Hepatocyte (in vitro differentiated cells): ENCODE measurements around the gene CCNDBP1. TPM values are rescaled to one million over a fixed set of nuclear protein-coding genes. Genes with fewer than 3 reads are reported as not detected.
"Not testable (repeated sequence)": the region's sequence is repeated elsewhere in the genome, so short reads cannot be mapped to it uniquely, and the experiment has no call there.

Experiments used
- DNase-seq: peaks from one replicate; pipeline ENCODE4 v3.0.0-alpha.2; 2016; ENCODE audit warnings: low spot score
- H2AFZ ChIP-seq: fragments of 200-600 bp; sonication (generic); 2 replicates; pipeline ENCODE4 v1.6.0; 2016; ENCODE audit warnings: antibody characterized with exemption, mild to moderate bottlenecking
- H3K27ac ChIP-seq: fragments of 200-600 bp; sonication (generic); 2 replicates; pipeline ENCODE4 v1.5.1; 2016; ENCODE audit warnings: mild to moderate bottlenecking
- H3K27me3 ChIP-seq: fragments of 200-600 bp; sonication (generic); 2 replicates; pipeline ENCODE4 v1.6.1; 2016
- H3K36me3 ChIP-seq: fragments of 200-600 bp; sonication (generic); replicated peaks from 2 replicates; pipeline ENCODE4 v1.5.1; 2016; ENCODE audit warnings: low read depth; ENCODE audit not compliant: insufficient read depth
- H3K4me1 ChIP-seq: fragments of 200-600 bp; sonication (generic); 2 replicates; pipeline ENCODE4 v1.5.1; 2016; ENCODE audit warnings: mild to moderate bottlenecking, moderate library complexity; ENCODE audit not compliant: insufficient read depth
- H3K4me2 ChIP-seq: fragments of 200-600 bp; sonication (generic); 2 replicates; pipeline ENCODE4 v1.6.0; 2016
- H3K4me3 ChIP-seq: fragments of 200-600 bp; sonication (generic); 2 replicates; pipeline ENCODE4 v1.5.1; 2016; ENCODE audit warnings: mild to moderate bottlenecking
- H3K79me2 ChIP-seq: fragments of 200-600 bp; sonication (generic); 2 replicates; pipeline ENCODE4 v1.6.0; 2017; ENCODE audit warnings: mild to moderate bottlenecking
- H3K9me2 ChIP-seq: fragments of 200-600 bp; sonication (generic); replicated peaks from 2 replicates; pipeline ENCODE4 v1.6.0; 2017; ENCODE audit warnings: mild to moderate bottlenecking; ENCODE audit not compliant: insufficient read depth
- H3K9me3 ChIP-seq: fragments of 200-600 bp; sonication (generic); 2 replicates; pipeline ENCODE4 v1.5.1; 2016; ENCODE audit warnings: low read depth, mild to moderate bottlenecking
- H4K20me1 ChIP-seq: fragments of 200-600 bp; sonication (generic); 2 replicates; pipeline ENCODE4 v1.6.0; 2016; ENCODE audit warnings: mild to moderate bottlenecking; ENCODE audit not compliant: insufficient read depth, poor library complexity, severe bottlenecking
- EZH2 ChIP-seq: fragments of 200-600 bp; sonication (generic); IDR thresholded peaks from 2 replicates; pipeline ENCODE4 v1.6.1; 2016; ENCODE audit warnings: antibody characterized with exemption, mild to moderate bottlenecking, borderline replicate concordance
- EZH2phosphoT487 ChIP-seq: fragments of 200-600 bp; sonication (generic); IDR thresholded peaks from one replicate; pipeline ENCODE4 v1.6.1; 2018; ENCODE audit warnings: antibody characterized with exemption, mild to moderate bottlenecking, low read depth, moderate library complexity; ENCODE audit not compliant: unreplicated experiment, severe bottlenecking
- WGBS: methylation state at CpG from one replicate; pipeline ENCODE4 v1.1.6; 2016; ENCODE audit warnings: low lambda C conversion rate; ENCODE audit errors: missing lambda C conversion rate; 5-methylcytosine and 5-hydroxymethylcytosine counted together
- polyA plus RNA-seq: library from polyadenylated mRNA; unstranded; fragments of >200 nt; fragmentation: Nextera tagmentation; extraction: Ambion mirVana; gene quantifications from 2 replicates; pipeline ENCODE4 v1.2.1, GENCODE V29; 2016
- total RNA-seq: library from RNA; depleted of rRNA; stranded (reverse); fragments of >200 nt; gene quantifications from 2 replicates; pipeline ENCODE4 v1.2.3, GENCODE V29; 2014
- TF ChIP-seq, protein P1 (sequence below): fragments of 200-600 bp; sonication (generic); IDR thresholded peaks from 2 replicates; pipeline ENCODE4 v1.5.1; 2016; ENCODE audit warnings: antibody characterized with exemption, mild to moderate bottlenecking; ENCODE audit not compliant: poor library complexity

The CCNDBP1 gene
- total and polyA plus RNA-seq, 2 experiments from 2014 or later = 53.5 to 60.3 TPM

DNA sequence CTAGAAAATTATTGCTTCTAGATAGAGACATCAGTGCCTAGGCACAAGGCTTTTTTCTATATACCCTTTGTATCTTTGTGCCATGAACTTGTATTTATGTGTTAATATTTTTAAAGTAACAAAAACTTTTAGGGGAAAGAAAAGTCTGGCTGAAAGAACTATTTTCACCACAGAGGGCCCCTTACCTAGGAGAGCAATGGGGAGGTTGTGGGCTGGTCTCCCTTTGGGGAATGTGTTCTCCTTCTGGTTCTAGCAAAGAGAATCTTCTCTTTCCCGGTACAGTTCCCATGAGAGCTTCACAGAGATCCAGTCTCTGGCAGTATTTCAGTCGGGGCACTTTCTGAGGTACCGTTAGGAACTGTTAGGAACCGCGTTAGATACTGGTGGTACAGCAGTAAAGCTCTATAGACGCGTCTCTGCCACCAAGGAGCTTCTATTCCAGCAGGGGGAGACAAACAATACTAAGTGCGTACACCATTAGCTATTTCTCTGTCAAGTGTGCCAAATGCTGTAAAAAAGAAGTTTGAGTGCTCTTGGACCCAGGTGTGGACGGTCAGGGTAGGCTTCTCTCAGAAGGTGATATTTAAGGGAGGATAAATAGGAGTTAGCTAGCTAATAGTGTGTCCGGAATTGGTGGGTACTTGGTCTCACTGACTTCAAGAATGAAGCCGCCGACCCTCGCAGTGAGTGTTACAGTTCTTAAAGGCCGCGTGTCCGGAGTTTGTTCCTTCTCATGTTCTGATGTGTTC is 40.2 kb downstream of the CCNDBP1 start:
- peak; percentile 83 for DNase-seq
- no peaks in the 10 kb centered on the region for H3K36me3 ChIP-seq
- no peaks in the 10 kb centered on the region for H3K9me3 ChIP-seq
- H3K9me2 ChIP-seq = no peaks in the 10 kb centered on the region
- H3K79me2 ChIP-seq = no peaks in the 10 kb centered on the region
- H3K4me2 ChIP-seq = no peak overlapping the region
- H3K4me1 ChIP-seq = no peaks in the 10 kb centered on the region
- TF ChIP-seq, protein P1, sequence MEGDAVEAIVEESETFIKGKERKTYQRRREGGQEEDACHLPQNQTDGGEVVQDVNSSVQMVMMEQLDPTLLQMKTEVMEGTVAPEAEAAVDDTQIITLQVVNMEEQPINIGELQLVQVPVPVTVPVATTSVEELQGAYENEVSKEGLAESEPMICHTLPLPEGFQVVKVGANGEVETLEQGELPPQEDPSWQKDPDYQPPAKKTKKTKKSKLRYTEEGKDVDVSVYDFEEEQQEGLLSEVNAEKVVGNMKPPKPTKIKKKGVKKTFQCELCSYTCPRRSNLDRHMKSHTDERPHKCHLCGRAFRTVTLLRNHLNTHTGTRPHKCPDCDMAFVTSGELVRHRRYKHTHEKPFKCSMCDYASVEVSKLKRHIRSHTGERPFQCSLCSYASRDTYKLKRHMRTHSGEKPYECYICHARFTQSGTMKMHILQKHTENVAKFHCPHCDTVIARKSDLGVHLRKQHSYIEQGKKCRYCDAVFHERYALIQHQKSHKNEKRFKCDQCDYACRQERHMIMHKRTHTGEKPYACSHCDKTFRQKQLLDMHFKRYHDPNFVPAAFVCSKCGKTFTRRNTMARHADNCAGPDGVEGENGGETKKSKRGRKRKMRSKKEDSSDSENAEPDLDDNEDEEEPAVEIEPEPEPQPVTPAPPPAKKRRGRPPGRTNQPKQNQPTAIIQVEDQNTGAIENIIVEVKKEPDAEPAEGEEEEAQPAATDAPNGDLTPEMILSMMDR = peak; percentile 64
- TF ChIP-seq EZH2phosphoT487 = no peak
- no peak overlapping the region for H3K27ac ChIP-seq
- H3K4me3 ChIP-seq = no peak overlapping the region
- H3K27me3 ChIP-seq = no peaks in the 10 kb centered on the region
- H4K20me1 ChIP-seq = no peaks in the 10 kb centered on the region
- no peak overlapping the region for H2AFZ ChIP-seq
- WGBS = 56% methylated on average over 16 of the region's 16 CpGs

DNA sequence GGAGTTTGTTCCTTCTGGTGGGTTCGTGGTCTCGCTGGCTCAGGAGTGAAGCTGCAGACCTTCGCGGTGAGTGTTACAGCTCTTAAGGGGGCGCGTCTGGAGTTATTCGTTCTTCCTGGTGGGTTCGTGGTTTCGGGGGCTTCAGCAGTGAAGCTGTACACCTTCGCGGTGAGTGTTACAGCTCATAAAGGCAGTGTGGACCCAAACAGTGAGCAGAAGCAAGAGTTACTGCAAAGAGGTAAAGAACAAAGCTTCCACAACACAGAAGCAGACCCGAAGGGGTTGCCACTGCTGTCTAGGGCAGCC is 40.7 kb downstream of the CCNDBP1 start:
- H3K4me3 ChIP-seq, DNase-seq, H3K36me3 ChIP-seq, H3K9me3 ChIP-seq, H3K4me1 ChIP-seq, H2AFZ ChIP-seq, H3K27me3 ChIP-seq, H4K20me1 ChIP-seq, H3K4me2 ChIP-seq, H3K79me2 ChIP-seq, H3K27ac ChIP-seq, H3K9me2 ChIP-seq: not testable (repeated sequence)
- WGBS = 97% methylated on average over 12 of the region's 12 CpGs

DNA sequence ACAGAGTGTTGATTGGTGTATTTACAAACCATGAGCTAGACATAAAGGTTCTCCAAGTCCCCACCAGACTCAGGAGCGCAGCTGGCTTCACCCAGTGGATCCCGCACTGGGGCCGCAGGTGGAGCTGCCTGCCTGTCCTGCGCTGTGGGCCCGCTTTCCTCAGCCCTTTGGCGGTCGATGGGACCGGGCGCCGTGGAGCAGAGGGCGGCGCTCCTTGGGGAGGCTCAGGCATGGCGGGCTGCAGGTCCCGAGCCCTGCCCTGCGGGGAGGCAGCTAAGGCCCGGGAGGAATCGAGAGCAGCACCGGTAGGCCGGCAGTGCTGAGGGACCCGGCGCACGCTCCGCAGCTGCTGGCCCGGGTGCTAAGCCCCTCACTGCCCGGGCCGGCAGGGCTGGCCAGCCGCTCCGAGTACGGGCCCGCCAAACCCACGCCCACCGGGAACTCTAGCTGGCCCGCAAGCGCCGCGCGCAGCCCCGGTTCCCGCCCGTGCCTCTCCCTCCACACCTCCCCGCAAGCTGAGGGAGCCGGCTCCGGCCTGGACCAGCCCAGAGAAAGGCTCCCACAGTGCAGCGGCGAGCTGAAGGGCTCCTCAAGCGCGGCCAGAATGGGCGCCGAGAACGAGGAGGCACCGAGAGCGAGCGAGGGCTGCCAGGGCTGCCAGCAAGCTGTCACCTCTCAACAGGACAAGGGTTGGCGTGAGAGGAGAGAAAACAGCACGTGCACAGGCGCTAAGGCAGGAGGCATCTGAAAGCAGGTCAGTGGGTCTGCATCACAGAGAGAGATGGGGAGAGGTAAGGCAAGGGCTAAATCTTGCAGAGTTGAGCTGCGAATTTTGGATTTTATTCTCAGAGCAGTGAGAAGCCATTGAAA is 41.5 kb downstream of the CCNDBP1 start:
- 98% methylated on average over 50 of the region's 57 CpGs for WGBS
- no peak overlapping the region for H3K4me3 ChIP-seq
- H3K27ac ChIP-seq = no peak overlapping the region
- no peaks in the 10 kb centered on the region for H3K27me3 ChIP-seq
- no peaks in the 10 kb centered on the region for H4K20me1 ChIP-seq
- no peaks in the 10 kb centered on the region for H3K9me2 ChIP-seq
- no peaks in the 10 kb centered on the region for H3K79me2 ChIP-seq
- H3K36me3 ChIP-seq = no peaks in the 10 kb centered on the region
- no peaks in the 10 kb centered on the region for H3K4me1 ChIP-seq
- TF ChIP-seq, protein P1 = no peak
- TF ChIP-seq EZH2 (no peak), EZH2phosphoT487 (no peak)
- DNase-seq = no peak
- no peak overlapping the region for H2AFZ ChIP-seq
- H3K9me3 ChIP-seq = no peaks in the 10 kb centered on the region
- H3K4me2 ChIP-seq = no peak overlapping the region

DNA sequence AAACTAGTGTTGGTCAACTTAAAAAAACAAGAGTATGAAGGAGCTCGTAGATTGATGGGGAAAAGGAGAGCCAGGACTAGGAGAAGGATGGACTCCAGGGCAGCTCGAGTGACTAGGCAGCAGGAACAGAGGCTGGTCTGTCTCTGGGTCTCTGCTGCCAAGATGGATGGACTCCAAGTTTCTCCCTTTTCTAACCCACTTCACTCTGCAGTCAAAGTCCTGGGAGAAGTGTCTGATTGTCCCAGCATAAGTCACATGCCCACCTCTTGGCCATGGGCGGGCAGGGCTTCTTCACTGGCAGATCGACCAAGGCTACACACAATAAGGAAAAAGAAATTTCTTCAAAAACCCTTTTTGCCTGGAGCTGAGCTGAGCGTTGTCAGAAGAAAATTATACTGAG is 44.8 kb downstream of the CCNDBP1 start:
- TF ChIP-seq, protein P1 = no peak
- TF ChIP-seq EZH2 (no peak), EZH2phosphoT487 (no peak)
- no peaks in the 10 kb centered on the region for H3K79me2 ChIP-seq
- 89% methylated on average over 5 of the region's 5 CpGs for WGBS
- no peaks in the 10 kb centered on the region for H3K36me3 ChIP-seq
- no peaks in the 10 kb centered on the region for H3K4me1 ChIP-seq
- H3K4me3 ChIP-seq = no peak overlapping the region
- no peak for DNase-seq
- H3K9me3 ChIP-seq = no peaks in the 10 kb centered on the region
- no peaks in the 10 kb centered on the region for H3K27me3 ChIP-seq
- no peaks in the 10 kb centered on the region for H3K9me2 ChIP-seq
- H2AFZ ChIP-seq = no peak overlapping the region
- H4K20me1 ChIP-seq = no peaks in the 10 kb centered on the region
- no peak overlapping the region for H3K27ac ChIP-seq
- no peak overlapping the region for H3K4me2 ChIP-seq
